ENCODE results near the gene JADE3.

DNA sequence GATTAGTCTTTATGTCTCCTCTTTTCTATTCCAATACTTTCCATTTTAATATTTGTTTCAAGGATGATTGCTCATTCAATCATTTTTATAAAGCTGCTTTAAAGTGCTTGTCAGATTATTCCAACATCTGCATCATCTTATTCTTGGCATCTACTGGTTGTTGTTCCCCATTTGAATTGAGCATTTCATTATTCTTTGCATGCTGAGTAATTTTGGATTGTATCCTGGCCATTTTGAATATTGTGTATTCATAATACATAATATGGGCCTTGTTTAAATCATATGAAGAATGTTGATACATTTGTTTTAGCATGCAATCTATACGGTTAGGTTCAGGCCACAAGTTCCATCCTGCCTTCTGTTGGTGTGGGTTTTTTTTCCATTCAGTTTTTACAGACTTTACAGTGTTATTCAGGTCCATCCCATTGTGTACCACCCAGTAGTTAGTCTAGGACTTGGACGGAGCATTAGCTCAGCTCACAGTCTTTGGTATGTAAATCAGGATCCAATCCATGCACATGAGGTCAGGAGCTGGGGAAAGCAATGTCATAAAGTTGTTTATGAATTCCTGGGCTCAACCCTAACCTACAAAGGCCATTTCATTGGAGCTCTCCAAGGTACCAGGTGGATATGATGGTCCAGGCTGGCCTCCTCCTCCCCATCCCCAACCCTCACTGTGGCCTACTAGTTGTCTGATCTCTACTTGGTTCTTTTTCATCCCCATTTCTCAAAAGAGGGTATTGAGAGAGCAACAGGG, 186.3 kb downstream of the JADE3 start:
- TF ChIP-seq ZNF274 (IDR thresholded peaks at IDR 0.05; ENCODE audit: low read depth, low read length) (no peak), YY1 (IDR thresholded peaks at IDR 0.05; ENCODE audit: insufficient read depth, insufficient read length) (no peak)
